Measurements from ENCODE around the gene PET100. TPM values are rescaled to one million over a fixed set of nuclear protein-coding genes. Genes with fewer than 3 reads are reported as not detected.
A peak's percentile ranks its signal among the peaks of the same experiment; 100 is the strongest.
"Not testable (repeated sequence)": the region's sequence is repeated elsewhere in the genome, so short reads cannot be mapped to it uniquely, and the experiment has no call there.

The PET100 gene
- total and polyA plus RNA-seq, 4 donors: 67.6 to 96.4 (median 88.4) TPM

GRCh38 chr19:7643629-7644549 is 14.3 kb downstream of the PET100 start:
- H3K36me3 ChIP-seq (ENCODE audit: control insufficient read depth in 1 of 2, insufficient read depth in 2 of 2, low read length in 1 of 2); H3K27ac ChIP-seq (ENCODE audit: low read depth in 1 of 2, low read length in 2 of 2); H3K9me3 ChIP-seq (ENCODE audit: control insufficient read depth, low read length); H3K4me3 ChIP-seq (ENCODE audit: low read length in 2 of 2); intact Hi-C loops (cut with DNase I); H3K27me3 ChIP-seq (ENCODE audit: control insufficient read depth in 1 of 2, insufficient read depth in 2 of 2, low read length in 1 of 2); H3K4me1 ChIP-seq (ENCODE audit: control insufficient read depth in 1 of 2, insufficient read depth in 2 of 2, low read length in 2 of 2); DNase-seq; ATAC-seq (ENCODE audit: low FRiP score): not testable (repeated sequence)
- 43 to 90% methylated on average over 10 of the region's 10 CpGs for WGBS, 2 donors

GRCh38 chr19:7644550-7644877 is 14.9 kb downstream of the PET100 start:
- no peaks in the 10 kb centered on the region for H3K4me1 ChIP-seq (ENCODE audit: control insufficient read depth in 1 of 2, insufficient read depth in 2 of 2, low read length in 2 of 2)
- intact Hi-C loops (cut with DNase I): no loop called here
- no peak overlapping the region for H3K4me3 ChIP-seq (ENCODE audit: low read length in 2 of 2)
- H3K27ac ChIP-seq (ENCODE audit: low read depth in 1 of 2, low read length in 2 of 2): no peak overlapping the region
- WGBS, 2 donors: 93 to 94% methylated on average over 20 of the region's 20 CpGs
- no peaks in the 10 kb centered on the region for H3K36me3 ChIP-seq (ENCODE audit: control insufficient read depth in 1 of 2, insufficient read depth in 2 of 2, low read length in 1 of 2)
- no peaks in the 10 kb centered on the region for H3K27me3 ChIP-seq (ENCODE audit: control insufficient read depth in 1 of 2, insufficient read depth in 2 of 2, low read length in 1 of 2)
- no peaks in the 10 kb centered on the region for H3K9me3 ChIP-seq (ENCODE audit: control insufficient read depth, low read length)
- DNase-seq (no peak), ATAC-seq (ENCODE audit: low FRiP score) (no peak)

DNA sequence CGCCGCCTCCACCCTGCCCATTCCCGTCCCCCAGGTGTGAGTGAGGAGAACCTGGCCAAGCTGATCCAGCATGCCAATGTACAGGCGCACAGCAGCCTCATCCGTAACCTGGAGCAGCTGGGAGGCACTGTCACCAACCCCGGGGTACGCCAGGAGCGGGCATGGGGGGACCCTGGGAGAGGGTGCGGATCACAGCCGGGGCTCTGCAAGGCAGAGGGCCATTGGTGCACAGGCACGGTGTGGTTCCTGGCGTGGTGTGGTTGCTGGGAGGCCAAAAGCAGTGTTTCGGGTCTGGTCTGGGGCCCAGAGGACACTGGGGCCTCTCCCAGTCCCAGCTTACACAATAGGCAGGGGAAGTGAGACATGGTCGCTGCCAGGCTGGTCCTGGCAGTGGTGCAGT is 15.6 kb downstream of the PET100 start:
- no peaks in the 10 kb centered on the region for H3K36me3 ChIP-seq (ENCODE audit: control insufficient read depth in 1 of 2, insufficient read depth in 2 of 2, low read length in 1 of 2)
- H3K27ac ChIP-seq (ENCODE audit: low read depth in 1 of 2, low read length in 2 of 2): no peak overlapping the region
- H3K27me3 ChIP-seq (ENCODE audit: control insufficient read depth in 1 of 2, insufficient read depth in 2 of 2, low read length in 1 of 2): no peaks in the 10 kb centered on the region
- 88% methylated on average over 14 of the region's 14 CpGs for WGBS, 2 donors
- H3K4me3 ChIP-seq (ENCODE audit: low read length in 2 of 2): no peak overlapping the region
- intact Hi-C loops (cut with DNase I): no loop called here
- H3K4me1 ChIP-seq (ENCODE audit: control insufficient read depth in 1 of 2, insufficient read depth in 2 of 2, low read length in 2 of 2): no peaks in the 10 kb centered on the region
- ATAC-seq (ENCODE audit: low FRiP score) (peak; percentile 30), DNase-seq (no peak)
- H3K9me3 ChIP-seq (ENCODE audit: control insufficient read depth, low read length): no peaks in the 10 kb centered on the region

- WGBS, 2 donors: 57 to 64% methylated on average over 20 of the region's 20 CpGs
- Histone ChIP-seq H3K36me3 (ENCODE audit: control insufficient read depth in 1 of 2, insufficient read depth in 2 of 2, low read length in 1 of 2) (no peaks in the 10 kb centered on the region), H3K9me3 (ENCODE audit: control insufficient read depth, low read length) (no peaks in the 10 kb centered on the region), H3K27me3 (ENCODE audit: control insufficient read depth in 1 of 2, insufficient read depth in 2 of 2, low read length in 1 of 2) (no peaks in the 10 kb centered on the region), H3K4me1 (ENCODE audit: control insufficient read depth in 1 of 2, insufficient read depth in 2 of 2, low read length in 2 of 2) (no peaks in the 10 kb centered on the region), H3K4me3 (ENCODE audit: low read length in 2 of 2) (no peak overlapping the region), H3K27ac (ENCODE audit: low read depth in 1 of 2, low read length in 2 of 2) (no peak overlapping the region)
- intact Hi-C loops (cut with DNase I): no loop called here
- ATAC-seq (ENCODE audit: low FRiP score) (no peak), DNase-seq (no peak)
Measured at GRCh38 chr19:7645656-7646425, 16.2 kb downstream of the PET100 start.

DNA sequence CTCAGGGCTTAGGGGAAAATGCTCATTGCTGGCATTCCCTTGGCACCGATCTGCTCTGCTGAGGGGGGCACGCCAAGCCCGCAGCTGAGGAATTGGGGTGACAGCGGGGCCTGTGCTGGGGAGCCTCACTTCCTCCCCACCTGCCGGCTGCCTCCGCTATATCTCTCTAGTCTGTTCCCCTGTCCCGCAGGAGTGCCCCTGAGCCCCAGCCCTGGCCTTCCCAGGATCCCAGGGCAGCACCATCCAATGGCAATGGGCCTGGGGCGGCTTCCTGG is 16.8 kb downstream of the PET100 start:
- H3K4me1 ChIP-seq (ENCODE audit: control insufficient read depth in 1 of 2, insufficient read depth in 2 of 2, low read length in 2 of 2): no peaks in the 10 kb centered on the region
- intact Hi-C loops (cut with DNase I): no loop called here
- H3K36me3 ChIP-seq (ENCODE audit: control insufficient read depth in 1 of 2, insufficient read depth in 2 of 2, low read length in 1 of 2): no peaks in the 10 kb centered on the region
- H3K9me3 ChIP-seq (ENCODE audit: control insufficient read depth, low read length): no peaks in the 10 kb centered on the region
- ATAC-seq (ENCODE audit: low FRiP score) (no peak), DNase-seq (no peak)
- H3K27me3 ChIP-seq (ENCODE audit: control insufficient read depth in 1 of 2, insufficient read depth in 2 of 2, low read length in 1 of 2): no peaks in the 10 kb centered on the region
- no peak overlapping the region for H3K4me3 ChIP-seq (ENCODE audit: low read length in 2 of 2)
- WGBS, 2 donors: 72 to 81% methylated on average over 8 of the region's 8 CpGs
- no peak overlapping the region for H3K27ac ChIP-seq (ENCODE audit: low read depth in 1 of 2, low read length in 2 of 2)

DNA sequence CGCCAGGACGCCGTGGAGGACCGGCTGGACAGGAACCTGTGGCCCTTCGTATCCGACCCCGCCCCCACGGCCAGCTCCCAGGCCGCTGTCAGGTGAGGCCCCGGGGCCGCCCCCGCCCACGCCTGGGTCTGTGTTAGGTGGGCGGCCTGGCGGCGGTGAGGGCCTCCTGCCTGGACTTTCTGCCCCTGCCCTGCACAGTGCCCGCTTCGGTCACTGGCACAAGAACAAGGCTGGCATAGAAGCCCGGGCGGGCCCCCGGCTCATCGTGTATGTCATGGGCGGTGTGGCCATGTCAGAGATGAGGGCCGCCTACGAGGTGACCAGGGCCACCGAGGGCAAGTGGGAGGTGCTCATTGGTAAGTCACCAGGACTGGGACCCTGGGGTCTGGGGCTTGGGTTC is 17.6 kb downstream of the PET100 start:
- intact Hi-C loops (cut with DNase I): no loop called here
- no peaks in the 10 kb centered on the region for H3K27me3 ChIP-seq (ENCODE audit: control insufficient read depth in 1 of 2, insufficient read depth in 2 of 2, low read length in 1 of 2)
- DNase-seq (no peak), ATAC-seq (ENCODE audit: low FRiP score) (no peak)
- no peaks in the 10 kb centered on the region for H3K4me1 ChIP-seq (ENCODE audit: control insufficient read depth in 1 of 2, insufficient read depth in 2 of 2, low read length in 2 of 2)
- H3K36me3 ChIP-seq (ENCODE audit: control insufficient read depth in 1 of 2, insufficient read depth in 2 of 2, low read length in 1 of 2): no peaks in the 10 kb centered on the region
- H3K9me3 ChIP-seq (ENCODE audit: control insufficient read depth, low read length): no peaks in the 10 kb centered on the region
- 87 to 90% methylated on average over 26 of the region's 26 CpGs for WGBS, 2 donors
- no peak overlapping the region for H3K4me3 ChIP-seq (ENCODE audit: low read length in 2 of 2)
- no peak overlapping the region for H3K27ac ChIP-seq (ENCODE audit: low read depth in 1 of 2, low read length in 2 of 2)

DNA sequence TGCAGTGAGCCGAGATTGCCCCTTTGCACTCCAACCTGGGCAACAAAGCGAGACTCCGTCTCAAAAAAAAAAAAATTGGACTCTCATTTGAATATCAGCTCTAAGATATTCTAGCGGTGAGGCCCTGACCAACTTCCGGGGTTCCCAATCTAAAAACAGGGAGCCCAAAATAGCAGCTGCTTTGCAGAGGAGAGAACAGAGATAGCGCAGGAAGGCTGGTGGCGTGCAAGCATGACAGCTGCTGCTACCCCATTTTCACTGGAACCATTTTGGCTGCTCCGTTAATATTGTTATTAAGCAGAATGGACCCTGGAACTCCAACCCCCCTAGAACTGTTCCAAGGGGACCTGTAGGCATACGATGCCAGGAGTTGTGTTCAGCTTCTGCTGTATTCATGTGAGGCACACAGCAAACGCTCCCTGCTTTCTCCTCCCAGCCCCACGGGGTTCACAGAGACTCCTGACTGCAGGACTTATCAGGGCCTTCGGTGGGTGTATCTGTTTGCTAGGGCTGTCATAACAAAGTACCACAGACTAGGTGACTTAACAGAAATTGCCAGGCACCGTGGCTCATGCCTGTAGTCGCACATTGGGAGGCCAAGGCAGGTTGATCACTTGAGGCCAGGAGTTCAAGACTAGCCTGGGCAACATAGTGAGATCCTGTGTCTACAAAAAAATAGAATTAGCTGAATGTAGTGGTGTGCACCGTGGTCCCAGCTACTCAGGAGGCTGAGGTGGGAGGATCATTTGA is 18.8 kb downstream of the PET100 start:
- no peaks in the 10 kb centered on the region for H3K9me3 ChIP-seq (ENCODE audit: control insufficient read depth, low read length)
- 79% methylated on average over 15 of the region's 15 CpGs for WGBS, 2 donors
- H3K27ac ChIP-seq (ENCODE audit: low read depth in 1 of 2, low read length in 2 of 2): no peak overlapping the region
- intact Hi-C loops (cut with DNase I): no loop called here
- H3K4me1 ChIP-seq (ENCODE audit: control insufficient read depth in 1 of 2, insufficient read depth in 2 of 2, low read length in 2 of 2): no peaks in the 10 kb centered on the region
- H3K27me3 ChIP-seq (ENCODE audit: control insufficient read depth in 1 of 2, insufficient read depth in 2 of 2, low read length in 1 of 2): no peaks in the 10 kb centered on the region
- H3K4me3 ChIP-seq (ENCODE audit: low read length in 2 of 2): no peak overlapping the region
- H3K36me3 ChIP-seq (ENCODE audit: control insufficient read depth in 1 of 2, insufficient read depth in 2 of 2, low read length in 1 of 2): no peaks in the 10 kb centered on the region
- DNase-seq (no peak), ATAC-seq (ENCODE audit: low FRiP score) (no peak)

DNA sequence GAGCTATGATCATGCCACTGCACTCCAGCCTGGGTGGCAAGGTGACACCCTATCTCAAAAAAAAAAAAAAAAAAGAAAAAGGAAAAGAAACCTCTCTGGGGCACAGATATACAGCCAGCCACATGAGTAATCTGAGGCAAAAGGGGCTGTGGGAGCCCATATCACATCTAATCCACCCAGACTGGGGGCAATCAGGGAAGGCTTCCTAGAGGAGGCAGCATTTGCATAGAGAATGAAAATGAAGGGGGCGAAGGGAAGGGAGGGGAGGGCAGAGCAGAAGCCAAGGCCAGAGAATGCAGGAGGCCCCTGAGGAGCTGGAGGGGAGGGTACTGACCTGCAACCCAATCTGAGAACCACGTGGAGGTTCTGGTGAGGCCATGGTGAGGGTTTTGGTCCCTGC is 20.6 kb downstream of the PET100 start:
- intact Hi-C loops (cut with DNase I): loop anchor here (2.0 to 10.0 kb wide), 3 partner anchors 29 to 147 kb away; no protein-coding TSS in a partner anchor
- H3K27me3 ChIP-seq (ENCODE audit: control insufficient read depth in 1 of 2, insufficient read depth in 2 of 2, low read length in 1 of 2): no peaks in the 10 kb centered on the region
- H3K27ac ChIP-seq (ENCODE audit: low read depth in 1 of 2, low read length in 2 of 2): no peak overlapping the region
- no peak overlapping the region for H3K4me3 ChIP-seq (ENCODE audit: low read length in 2 of 2)
- no peaks in the 10 kb centered on the region for H3K4me1 ChIP-seq (ENCODE audit: control insufficient read depth in 1 of 2, insufficient read depth in 2 of 2, low read length in 2 of 2)
- DNase-seq: no peak
- no peaks in the 10 kb centered on the region for H3K36me3 ChIP-seq (ENCODE audit: control insufficient read depth in 1 of 2, insufficient read depth in 2 of 2, low read length in 1 of 2)
- ATAC-seq (ENCODE audit: low FRiP score): no peak
- 41 to 42% methylated on average over 2 of the region's 2 CpGs for WGBS, 2 donors
- no peaks in the 10 kb centered on the region for H3K9me3 ChIP-seq (ENCODE audit: control insufficient read depth, low read length)
